GM18502 (cell line): ENCODE data around the gene MORN5.

ENCODE experiments used
- ATAC-seq: cut with Tn5 transposase; IDR thresholded peaks from one replicate; pipeline ENCODE4 v1.9.1; 2021; ENCODE audit warnings: mild to moderate bottlenecking; ENCODE audit not compliant: unreplicated experiment, poor library complexity

Gene MORN5

DNA sequence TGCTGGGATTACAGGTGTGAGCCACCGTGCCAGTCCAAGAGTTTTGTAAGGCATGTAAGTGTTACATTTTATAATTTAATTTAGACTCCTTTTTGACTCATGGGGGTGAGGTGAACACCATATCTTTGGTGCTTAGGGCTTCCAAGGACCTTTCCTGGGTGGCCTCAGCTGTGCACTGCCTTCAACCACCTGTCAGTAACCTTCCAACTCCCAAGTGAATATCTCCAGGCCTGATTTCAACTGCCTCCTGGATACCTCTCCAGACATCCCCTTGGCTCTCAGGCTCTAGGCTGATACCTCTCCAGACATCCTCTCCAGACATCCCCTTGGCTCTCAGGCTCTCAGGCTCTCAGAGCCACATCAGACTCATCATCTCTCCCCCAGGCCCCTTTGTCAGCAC lies 35.7 kb upstream of the MORN5 start:
- ATAC-seq: no peak

DNA sequence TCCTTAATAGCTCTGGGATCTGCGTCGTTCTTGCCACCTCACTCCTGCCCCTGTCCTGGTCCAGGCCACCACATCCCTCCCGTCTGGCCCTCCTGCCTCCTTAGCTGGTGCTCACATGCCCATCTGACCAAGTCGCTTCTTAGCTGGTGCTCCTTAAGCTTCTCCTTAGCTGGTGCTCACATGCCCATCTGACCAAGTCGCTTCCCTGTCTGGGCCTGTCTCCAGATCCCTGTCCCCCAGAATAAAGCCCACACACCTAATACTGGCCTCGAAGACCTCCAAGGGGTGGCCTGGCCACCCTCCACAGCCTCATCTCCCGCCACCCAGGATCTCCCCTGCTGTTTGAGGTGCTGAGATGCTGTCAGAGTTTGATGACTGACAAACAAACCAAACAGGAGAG lies 35.2 kb upstream of the MORN5 start:
- ATAC-seq: no peak

DNA sequence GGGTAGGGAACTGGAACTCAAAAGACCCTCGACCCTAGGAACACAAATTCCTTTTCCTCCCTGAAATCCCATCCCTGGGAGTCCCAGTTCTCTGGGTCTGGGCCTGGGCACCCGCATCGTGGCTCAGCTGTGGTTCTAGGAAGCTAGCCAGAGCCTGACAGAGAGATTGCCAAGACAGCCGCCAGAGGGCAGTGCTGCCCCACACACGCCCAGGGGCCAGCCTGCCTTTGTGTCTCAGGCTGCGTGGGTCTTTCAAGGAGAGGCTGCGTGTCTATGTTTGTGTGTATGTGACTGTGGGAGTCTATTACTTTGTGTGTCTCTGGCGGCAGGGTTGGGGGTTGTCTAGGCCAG lies 34.6 kb upstream of the MORN5 start:
- no peak for ATAC-seq

DNA sequence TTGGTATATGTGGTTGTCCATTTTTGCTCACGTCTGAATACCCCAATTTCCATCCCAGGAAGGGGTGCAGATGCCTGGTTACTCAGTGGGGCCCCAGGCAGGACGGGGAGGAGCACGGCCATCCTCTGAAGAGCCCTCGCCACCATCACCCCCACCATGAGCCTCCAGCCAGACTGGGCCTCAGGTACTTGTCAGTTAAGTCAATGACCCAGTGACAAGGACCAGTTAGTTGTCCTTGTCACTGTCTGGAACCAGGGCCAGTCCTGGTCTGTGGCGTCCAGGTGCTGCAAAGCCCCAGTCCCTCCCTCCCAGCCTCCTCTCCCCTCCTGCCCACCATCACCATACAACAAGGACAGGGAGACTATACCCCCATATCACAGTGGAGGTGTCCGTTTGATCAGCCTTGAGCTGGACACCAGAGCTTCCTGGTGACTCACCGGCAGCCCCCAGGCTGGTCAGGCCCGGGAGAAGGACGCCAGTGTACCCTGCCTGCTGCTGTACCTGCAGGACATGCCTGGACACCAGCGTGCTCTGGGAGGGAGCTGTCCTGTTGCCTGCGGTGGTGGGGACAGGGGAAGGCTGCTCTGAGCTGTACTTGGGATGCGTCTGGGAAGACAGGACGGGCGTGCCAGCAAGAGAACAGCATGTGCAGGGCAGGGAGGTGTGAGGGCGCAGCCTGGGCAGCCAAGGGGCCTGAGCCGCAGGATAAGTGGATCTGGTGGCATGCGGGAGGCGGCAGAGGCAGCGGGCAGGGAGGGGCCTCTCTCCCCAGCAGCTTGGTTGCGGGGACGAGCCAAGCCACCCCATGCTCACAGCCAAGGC lies 34.0 kb upstream of the MORN5 start:
- no peak for ATAC-seq

DNA sequence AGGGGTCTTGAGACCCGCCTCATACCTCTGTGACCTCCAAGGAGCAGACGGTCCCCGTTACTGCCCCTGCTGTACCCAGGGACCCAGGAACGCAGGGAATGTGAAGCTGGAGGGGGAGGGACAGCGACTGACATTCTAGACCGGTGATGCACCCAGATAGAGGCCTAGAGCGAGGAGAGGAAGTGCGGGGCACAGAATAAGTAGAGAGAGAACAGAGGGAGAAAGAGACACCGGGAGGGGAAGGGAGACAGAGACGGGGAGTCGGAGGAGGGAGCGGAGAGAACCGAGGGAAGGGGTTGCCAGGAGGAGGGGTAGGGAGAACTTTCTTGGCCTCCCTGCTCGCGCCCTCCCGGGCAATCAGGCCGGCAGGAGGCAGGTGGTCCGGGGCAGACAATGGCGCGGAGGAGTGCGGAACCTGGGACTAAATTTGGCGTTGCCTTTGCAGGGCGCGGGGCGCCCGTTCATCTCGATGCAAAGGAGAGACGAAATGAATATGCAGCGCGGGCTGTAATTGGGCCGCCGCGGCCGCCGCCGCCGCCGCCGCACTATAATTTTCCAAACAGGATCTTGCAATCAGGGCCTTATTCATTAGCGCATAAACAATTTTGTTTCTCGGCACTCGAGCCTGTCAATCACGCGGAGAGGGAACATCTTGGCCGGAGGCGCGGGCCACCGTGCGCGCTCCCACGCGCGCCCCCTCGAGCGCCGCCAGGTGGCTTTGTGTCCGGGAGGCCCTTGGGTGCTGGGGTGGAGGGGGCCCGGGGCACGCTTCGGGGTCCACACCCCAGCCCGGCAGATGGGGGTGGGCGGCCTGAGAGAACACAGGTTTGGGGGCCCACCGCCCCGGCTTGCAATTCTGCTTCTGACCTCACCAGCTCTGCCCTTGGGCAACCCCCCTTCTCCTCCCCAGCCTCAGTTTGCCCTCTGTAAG lies 33.1 kb upstream of the MORN5 start:
- ATAC-seq: no peak

DNA sequence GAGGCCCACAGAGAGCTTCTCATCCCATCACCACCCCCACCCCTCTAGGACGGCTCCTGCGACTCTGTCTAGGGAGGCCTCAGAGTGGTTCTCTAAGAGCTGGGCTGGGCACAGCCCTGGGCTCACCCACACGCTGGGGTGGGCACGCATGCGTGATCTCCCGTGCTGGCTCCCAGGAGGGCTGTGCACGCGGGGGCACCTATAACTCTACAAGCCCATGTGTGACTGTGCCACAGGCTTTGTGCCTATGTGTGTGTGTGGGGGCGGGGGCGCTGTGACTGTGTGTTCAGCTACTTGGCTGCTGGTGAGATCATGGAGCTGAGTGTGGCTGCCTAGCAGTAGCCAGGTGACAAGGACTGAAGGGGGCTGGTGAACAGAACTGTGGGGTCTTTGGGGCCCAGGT lies 32.3 kb upstream of the MORN5 start:
- ATAC-seq: no peak

DNA sequence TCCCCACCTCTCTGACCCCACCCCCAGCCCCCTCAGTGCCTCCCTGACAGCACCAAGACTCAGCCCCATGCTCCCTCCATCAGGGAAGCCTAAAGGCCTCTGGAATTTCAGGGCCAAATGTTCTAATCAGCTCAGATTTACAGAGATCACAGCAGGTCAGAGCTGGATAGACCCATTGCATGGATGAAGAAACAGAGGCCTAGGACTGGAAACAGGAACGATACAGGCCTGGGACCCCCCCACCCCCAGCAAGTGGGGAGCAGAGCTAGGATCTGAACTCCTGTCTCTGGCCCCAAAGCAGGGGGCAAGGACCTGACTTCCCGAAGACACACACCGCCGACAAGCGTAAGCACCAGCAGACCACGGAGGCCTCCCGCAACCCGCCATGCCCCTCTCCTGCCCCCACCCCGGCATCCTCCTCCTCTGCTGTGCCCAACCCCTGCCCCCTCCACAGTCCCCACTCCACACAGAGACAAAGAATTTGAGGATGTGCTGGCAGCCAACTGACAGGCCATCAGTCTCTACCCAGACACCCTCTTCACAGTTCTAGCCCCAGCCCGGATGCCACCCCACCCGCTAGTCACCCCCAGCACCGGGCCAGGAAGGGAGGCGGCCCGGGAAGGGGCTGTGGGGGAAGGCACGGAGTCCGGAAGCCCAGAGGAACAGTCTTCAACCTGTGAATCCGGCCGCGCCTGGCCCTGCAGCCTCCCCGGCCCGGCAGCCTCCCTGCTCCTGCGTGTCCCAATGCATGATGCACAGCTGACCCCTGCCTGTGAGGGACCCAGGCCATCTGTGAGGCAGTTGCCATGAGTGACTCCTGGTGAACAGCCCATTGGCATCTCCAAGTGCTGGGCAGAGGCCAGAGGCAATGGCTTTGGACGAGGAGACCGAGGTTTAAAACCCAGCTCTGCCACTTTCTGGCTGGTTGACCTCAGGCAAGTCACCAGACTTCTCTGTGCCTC lies 31.4 kb upstream of the MORN5 start:
- no peak for ATAC-seq

DNA sequence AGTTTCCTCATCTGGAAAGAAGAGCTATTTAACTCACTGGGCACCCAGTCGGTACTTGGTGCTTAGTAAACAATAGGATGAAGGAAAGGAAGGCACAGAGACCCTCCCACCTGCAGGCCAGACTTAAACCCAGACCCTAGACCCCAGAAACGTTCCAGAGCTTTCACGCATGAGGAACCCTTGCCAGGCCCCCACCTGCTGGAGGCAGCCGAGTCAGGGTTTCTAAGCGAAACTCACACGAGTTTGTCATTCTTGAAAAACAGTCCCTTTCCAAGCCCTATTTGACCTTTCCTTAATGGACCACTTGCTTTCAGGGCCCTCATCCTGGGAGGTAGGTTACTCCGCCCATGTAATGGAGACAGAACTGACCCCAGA lies 30.8 kb upstream of the MORN5 start:
- ATAC-seq: no peak

DNA sequence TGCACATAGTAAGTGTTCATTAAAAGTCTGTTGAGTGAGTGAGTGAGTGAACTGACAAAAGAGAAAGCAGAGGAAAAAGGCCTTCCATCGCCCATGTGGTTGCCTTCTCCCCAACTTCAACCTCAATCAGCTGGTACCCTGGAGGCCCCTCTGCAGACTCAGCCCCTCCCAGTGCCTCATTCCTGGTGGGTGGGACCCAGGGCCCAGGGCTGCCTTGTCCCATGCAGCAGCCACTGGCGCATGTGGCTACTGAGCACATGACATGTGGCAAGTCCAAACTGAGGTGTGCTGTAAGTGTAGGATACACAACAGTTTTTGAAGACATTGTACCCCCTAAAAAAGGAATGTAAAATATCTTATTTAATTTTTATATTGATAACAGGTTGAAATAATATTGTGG lies 29.7 kb upstream of the MORN5 start:
- ATAC-seq: no peak

DNA sequence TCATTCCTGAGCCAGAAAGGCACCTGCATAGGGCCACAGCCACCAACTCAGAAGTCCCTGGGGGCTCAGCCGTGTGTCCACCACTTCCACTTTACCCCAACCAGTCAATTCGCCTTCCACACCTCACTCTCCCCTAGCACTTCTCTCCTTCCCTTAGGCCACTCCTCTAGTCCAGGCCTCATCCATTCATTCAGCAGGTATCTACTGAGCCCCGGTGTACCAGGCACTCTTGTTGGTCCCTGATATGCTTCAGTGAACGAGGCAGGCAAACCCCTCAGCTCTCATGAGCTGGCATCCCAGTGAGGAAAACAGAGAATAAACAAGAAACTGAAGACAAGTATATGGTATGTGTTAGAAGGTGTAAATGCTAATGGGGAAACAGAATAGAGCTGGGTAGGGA lies 28.9 kb upstream of the MORN5 start:
- no peak for ATAC-seq

DNA sequence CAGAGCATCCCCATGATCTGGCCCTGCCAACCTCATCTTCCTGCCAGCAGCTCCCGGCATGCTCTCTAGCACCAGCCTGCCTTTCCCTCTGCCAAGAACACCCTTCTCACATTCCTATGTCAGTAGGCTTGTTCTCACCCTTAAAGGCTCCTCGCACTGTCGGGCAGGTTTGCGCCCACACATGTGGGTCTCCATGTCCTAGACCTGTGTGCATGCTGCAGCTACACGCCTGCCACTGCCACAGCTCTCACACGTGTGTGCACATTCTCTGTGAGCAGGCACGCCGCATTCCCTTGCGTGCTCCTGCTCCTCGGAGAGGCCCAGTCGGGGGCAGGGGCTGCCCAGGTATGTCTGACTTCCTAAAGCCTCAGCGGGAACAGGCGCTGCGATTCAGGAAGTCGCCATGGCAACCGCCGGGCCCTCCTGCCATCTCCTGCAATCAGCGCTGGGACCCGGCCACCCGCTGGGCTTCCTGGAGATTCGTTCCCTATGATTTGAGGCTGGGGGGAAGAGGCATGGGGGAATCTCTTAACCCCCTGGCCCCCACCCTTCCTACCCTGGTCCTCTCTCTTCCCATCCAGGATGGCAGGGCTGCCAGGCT lies 28.2 kb upstream of the MORN5 start:
- no peak for ATAC-seq

DNA sequence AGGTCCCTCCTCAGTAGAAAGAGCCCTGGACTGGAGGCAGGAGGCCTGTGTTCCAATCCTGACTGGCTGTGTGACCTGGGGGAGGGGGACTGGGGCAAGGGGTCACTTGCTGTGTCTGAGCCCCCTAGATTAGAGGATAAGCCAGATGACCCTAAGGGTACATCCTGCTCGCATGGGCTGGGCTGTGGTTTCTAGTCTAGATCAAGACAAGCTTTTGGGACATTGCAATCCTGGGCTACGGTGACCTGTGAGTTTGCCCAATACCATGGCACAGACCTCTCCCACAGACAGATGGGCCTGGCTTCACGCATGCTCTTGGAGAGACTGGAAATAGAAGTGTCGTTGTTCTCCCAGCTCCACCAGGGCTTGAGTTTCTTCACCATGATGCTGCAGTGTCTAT lies 27.2 kb upstream of the MORN5 start:
- ATAC-seq: no peak

DNA sequence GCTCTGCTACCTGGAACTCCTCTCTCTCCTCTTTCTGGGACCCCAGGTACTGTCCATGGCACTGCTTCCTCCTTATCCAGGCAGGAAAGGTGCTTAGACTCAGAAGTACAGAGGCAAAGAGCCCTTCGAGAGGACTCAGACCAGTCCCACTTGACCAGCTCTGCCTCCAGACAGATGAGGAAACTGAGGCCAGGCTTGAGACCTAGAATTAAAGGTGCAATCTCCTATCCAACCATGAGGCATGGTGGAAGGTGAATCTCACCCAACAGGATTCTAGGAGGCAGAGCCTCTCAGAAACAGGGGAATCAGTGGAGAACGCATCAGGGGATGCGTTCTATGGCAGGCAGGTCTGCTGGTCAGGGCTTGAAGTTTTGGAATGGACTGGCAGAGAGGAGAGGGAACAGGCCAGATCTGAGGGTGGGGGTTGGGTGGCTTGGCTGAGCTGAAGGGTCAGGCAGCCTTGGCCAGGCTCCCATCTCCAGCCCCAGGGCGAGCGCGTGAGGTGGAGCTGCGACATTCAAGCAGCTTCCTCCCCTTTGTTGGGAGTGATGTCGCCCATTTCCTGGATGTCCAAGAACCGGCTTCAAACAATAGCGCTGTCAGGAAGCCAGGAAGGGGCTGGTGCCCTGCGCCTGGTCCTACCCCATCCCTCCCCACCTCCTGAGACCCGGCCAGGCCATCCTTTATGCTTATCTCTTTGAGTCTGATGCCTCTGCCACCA lies 26.3 kb upstream of the MORN5 start:
- ATAC-seq: no peak

DNA sequence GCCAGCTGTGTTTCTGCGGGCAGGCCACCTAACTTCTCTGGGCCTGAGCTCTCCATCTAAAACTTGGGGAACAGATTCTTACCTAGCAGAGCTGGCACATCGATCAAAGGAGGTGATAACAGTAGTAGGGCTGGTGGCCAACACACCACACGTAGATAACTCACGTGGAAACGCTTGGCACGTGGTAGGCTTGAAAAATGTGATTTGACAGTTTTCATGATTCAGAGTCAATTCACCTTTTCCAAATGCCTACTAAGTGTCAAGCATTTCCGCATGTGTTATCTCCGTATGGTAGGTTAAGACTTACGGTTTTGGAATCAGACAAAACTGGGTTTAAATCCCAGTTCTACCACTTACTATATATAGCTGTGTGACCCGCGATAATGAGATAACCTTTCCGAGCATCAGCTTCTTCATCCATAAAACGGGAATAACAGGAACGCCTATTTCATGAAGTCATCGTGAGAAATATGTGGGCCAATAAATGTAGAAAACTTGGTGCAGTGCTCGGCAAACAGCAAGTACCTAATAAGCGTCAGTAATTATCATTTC lies 25.6 kb upstream of the MORN5 start:
- no peak for ATAC-seq

DNA sequence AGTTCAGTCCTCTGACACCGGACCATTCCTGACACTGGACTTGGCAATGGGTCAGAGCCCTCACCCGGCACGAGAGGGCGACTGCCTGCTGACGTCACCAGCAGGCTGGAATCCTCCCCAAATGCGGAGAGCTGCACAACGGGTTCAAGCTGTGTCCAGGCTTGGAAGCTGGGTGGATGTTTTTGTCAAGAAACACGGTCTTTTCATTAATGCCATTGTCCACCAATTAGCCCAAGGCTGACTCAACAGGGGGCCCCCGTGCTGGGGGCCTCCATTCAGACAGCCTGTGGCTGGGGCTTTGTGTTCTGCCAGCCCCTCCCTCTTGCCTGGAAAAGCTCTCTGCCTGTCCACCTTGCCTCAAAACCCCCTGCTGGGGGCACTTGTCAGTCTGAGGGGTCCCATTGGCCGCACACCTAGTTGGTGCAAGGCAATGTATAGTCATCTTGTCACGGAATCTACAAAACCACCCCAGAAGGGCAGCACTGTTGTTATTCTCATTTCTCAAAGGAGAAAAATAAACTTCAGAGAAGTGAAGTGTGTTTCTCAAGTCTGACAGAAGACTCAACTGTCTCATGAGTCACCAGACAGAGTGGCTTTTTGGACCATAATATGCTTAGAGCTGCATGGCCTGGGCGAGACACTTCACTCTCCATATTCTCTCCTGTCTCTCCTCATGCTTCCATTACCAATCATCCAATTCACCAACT lies 24.7 kb upstream of the MORN5 start:
- ATAC-seq: no peak

DNA sequence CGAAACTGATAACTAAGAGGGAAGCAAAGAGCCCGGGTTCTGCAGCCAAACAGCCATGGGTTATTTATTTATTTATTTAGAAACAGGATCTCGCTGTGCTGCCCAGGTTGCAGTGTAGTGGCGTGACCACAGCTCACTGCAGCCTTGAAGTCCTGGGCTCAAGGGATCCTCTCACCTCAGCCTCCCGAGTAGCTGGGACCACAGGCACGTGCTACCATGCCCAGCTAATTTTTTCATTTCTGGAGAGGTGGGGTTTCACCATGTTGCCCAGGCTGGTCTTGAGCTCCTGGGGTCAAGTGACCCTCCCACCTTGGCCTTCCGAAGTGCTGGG lies 24.2 kb upstream of the MORN5 start:
- no peak for ATAC-seq

DNA sequence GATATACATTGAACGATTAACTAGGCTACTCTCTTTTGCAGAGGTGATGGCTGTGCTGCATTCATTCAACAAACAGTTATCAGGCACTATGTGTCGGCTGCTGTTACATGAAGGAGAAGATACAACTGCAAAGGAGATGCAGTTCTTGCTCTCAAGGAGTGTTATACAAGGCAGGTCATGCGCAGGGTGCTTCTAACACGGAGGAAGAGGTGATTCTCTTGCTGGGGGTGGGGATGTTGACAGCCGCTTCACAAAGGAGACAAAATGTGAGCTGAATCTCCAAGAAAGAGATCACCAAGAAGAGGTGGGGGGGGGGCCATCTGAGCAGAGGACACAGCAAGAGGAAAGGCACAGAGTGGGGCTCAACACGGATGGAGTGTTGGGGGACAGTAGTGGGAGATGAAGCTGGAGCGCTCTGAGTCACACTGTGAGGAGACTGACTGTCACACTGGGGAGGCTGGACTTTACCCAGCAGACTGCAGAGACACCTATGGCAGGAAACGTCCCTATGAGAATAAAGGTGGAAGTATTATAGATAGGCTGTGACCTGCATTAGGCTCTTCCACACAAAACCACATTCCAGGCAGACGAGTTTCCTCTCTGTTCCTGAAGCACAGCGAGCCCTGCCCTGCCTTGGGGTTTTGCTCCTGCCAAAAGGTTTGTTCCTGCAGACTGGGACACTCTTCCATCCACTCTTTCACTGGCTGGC lies 21.0 kb upstream of the MORN5 start:
- no peak for ATAC-seq
